ENCODE data around the gene CCDC182.

CCDC182 gene

GRCh38 chr17:57726838-57727237 lies 18.3 kb downstream of the CCDC182 start:
- DNase-seq (ENCODE audit: low read depth): no peak

GRCh38 chr17:57726213-57726790 lies 18.8 kb downstream of the CCDC182 start:
- no peak for DNase-seq (ENCODE audit: low read depth)

GRCh38 chr17:57724729-57725125 lies 20.4 kb downstream of the CCDC182 start:
- no peak for DNase-seq (ENCODE audit: low read depth)

GRCh38 chr17:57724026-57724728 lies 20.9 kb downstream of the CCDC182 start:
- DNase-seq (ENCODE audit: low read depth): no peak

- no peak for DNase-seq (ENCODE audit: low read depth)
These were observed 21.6 kb downstream of the CCDC182 start for GRCh38 chr17:57723427-57724025.

GRCh38 chr17:57722704-57723043 lies 22.4 kb downstream of the CCDC182 start:
- no peak for DNase-seq (ENCODE audit: low read depth)

- DNase-seq (ENCODE audit: low read depth): no peak
These were observed 23.0 kb downstream of the CCDC182 start for GRCh38 chr17:57721967-57722703.

- no peak for DNase-seq (ENCODE audit: low read depth)
These were observed 24.6 kb downstream of the CCDC182 start for GRCh38 chr17:57720386-57721035.

- no peak for DNase-seq (ENCODE audit: low read depth)
These were observed 26.2 kb downstream of the CCDC182 start for GRCh38 chr17:57718878-57719277.

- no peak for DNase-seq (ENCODE audit: low read depth)
These were observed 29.1 kb downstream of the CCDC182 start for GRCh38 chr17:57715981-57716380.

- DNase-seq (ENCODE audit: low read depth): no peak
These were observed 30.4 kb downstream of the CCDC182 start for GRCh38 chr17:57714665-57715180.

GRCh38 chr17:57713140-57713539 lies 32.0 kb downstream of the CCDC182 start:
- DNase-seq (ENCODE audit: low read depth): no peak

GRCh38 chr17:57708410-57708809 lies 36.7 kb downstream of the CCDC182 start:
- no peak for DNase-seq (ENCODE audit: low read depth)

GRCh38 chr17:57707892-57708291 lies 37.2 kb downstream of the CCDC182 start:
- no peak for DNase-seq (ENCODE audit: low read depth)

GRCh38 chr17:57706761-57707160 lies 38.3 kb downstream of the CCDC182 start:
- DNase-seq (ENCODE audit: low read depth): no peak

- no peak for DNase-seq (ENCODE audit: low read depth)
These were observed 39.0 kb downstream of the CCDC182 start for GRCh38 chr17:57705921-57706695.

- no peak for DNase-seq (ENCODE audit: low read depth)
These were observed 40.7 kb downstream of the CCDC182 start for GRCh38 chr17:57704448-57704847.

- DNase-seq (ENCODE audit: low read depth): no peak
These were observed 41.8 kb downstream of the CCDC182 start for GRCh38 chr17:57703273-57703672.

GRCh38 chr17:57701124-57701523 lies 44.0 kb downstream of the CCDC182 start:
- no peak for DNase-seq (ENCODE audit: low read depth)

GRCh38 chr17:57699751-57700219 lies 45.3 kb downstream of the CCDC182 start:
- no peak for DNase-seq (ENCODE audit: low read depth)
